Sciatic nerve (tissue), 2 donors: ENCODE measurements around the gene CR1L. TPM values are rescaled to one million over a fixed set of nuclear protein-coding genes. Genes with fewer than 3 reads are reported as not detected.
"Not testable (repeated sequence)": the region's sequence is repeated elsewhere in the genome, so short reads cannot be mapped to it uniquely, and the experiment has no call there.

Experiments used
- ATAC-seq: fragments of 200-7000 bp; cut with Tn5 transposase; one replicate; pipeline ENCODE4 v1.9.1; 2020; ENCODE audit warnings: mild to moderate bottlenecking, moderate library complexity
- DNase-seq: peaks from one replicate; pipeline ENCODE4 v3.0.0-alpha.2; 2020; ENCODE audit warnings: low spot score
- intact Hi-C: fragments of 100-400 bp; cut with DNase I; formaldehyde crosslinking; loops from one replicate; pipeline ENCODE4 v1.14.2; 2022
- total RNA-seq: library from RNA; stranded (reverse); fragmentation: NEBNext Ultra II Directional; extraction: Animal tissue kit (Norgen Biotek cat#: 25700); gene quantifications from one replicate; pipeline ENCODE4 v1.2.1, GENCODE V29; 2021
- donor health status: DM: no; HTN: no; CAD: no.
- donor health status: DM: no; HTN: no; CAD: no.

Gene CR1L
- total RNA-seq, 1 donor from 2014 or later: 0.45 TPM

DNA sequence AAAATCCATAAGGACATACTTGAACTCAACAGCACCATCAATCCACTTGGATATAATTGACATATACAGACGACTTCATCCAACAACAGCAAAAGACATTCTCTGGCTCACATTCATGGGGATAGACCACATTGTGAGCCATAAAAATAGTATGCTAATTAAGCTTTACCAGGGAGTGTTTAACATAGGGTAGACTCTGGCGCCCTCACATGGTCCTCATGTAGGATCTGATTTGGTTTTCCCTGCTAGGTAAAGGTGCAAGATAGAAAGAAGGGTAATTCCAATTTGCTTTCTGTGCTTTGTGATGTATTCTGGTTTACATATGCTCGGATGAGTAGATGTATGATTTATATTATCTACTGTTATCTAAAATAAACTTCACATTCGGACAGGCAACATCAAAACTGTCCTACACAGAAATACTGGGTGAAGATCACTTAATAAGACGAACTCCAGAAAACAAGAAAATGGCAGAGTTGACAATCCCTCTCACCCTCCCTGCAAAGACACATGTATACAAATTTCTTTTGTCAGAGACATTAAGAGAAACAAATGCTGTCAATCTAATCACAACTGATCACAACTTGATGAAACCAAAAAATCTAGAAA, 27.7 kb downstream of the CR1L start:
- intact Hi-C loops: no loop called here
- ATAC-seq (no peak), DNase-seq (no peak)

DNA sequence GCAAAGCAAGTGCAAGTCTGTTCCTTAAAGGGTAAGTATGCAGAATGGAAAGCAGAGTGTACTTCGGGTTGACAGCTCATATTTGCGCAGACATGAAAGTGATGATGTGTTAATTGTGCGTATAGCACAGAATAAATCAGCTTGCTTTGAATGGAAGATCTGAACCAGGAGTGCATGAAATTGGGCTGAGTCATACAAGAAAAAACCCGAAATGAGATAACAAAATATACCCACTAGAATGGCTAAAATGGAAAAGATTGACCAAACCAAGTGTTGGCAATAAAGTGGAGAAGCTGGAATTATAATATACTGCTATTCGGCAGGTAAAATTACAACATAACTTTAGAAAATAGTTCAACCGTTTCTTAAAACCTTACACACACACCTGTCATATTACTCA, 28.5 kb downstream of the CR1L start:
- intact Hi-C loops: no loop called here
- ATAC-seq (no peak), DNase-seq (no peak)

DNA sequence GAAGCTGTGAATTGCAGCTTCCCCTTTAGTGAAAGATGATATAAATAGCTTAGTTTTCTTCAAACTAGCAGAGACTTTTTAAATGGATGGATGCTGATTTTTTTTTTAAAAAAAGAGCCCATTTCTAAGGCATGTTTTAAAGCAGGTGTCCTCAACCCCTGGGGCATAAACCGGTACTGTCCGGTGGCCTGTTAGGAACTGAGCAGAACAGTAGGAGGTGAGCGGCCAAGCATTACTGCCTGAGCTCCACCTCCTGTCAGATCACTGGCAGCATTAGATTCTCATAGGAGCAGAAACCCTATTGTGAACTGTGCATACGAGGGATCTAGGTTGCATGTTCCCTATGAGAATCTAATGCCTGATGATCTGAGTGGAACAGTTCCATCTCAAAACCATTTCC, 31.2 kb downstream of the CR1L start:
- no peak for ATAC-seq
- intact Hi-C loops: no loop called here
- DNase-seq: no peak

DNA sequence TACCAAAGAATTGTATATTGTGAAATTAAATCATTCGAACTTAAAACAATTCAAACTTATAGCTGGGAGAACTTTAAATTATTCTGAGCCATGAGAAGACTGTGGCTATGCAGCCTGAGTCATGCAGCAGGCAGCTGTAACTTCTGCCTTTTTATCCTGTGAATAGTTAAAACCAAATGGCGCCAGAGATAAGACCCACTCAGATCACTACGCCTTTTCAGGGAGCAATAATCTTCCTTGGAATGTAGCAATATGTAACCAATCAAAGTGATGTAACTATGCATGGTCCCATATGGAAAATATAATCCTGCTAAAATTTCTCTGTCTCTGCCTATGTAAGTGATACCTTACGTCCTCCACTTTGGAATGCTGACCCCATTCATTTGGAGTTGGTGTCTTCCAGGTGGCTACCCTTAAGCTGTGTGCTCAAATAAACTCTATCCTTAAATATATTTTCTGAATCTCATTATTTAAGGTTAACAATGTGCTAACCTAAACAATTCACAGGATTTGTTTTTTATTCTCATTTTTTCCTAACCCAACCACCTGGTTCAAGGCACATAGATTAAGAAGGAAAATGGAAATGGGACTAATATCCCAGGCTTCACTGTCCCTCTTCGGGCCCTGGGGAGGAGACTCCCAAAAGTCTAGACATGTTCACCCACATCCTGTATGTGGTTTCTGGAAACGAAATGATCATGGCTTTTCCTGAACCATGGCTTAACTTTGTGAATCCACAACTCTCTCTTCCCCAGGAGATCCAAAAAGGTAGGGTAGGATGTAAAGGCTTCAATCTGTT, 35.9 kb downstream of the CR1L start:
- ATAC-seq, intact Hi-C loops, DNase-seq: not testable (repeated sequence)

DNA sequence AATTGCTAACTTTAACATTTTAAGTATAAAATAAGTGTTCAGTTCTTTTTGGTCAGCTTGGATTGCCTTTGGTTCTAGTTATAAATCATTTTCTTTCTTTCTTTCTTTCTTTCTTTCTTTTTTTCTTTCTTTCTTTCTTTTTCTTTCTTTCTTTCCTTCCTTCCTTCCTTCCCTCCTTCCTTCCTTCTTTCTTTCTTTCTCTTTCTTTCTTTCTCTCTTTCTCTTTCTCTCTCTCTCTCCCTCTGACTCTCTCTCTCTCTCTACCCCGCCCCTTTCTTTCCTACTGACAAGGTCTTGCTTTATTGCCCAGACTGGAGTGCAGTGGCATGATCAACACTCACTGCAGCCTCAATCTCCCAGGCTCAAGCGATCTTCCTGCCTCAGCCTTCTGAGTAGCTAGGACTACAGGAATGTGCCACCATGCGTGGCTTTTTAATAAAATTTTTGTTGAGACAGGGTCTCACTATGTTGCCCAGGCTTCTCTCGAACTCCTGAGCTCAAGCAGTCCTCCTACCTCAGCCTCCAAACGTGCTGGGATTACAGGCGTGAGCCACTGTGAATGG, 38.0 kb downstream of the CR1L start:
- intact Hi-C loops, DNase-seq: not testable (repeated sequence)

DNA sequence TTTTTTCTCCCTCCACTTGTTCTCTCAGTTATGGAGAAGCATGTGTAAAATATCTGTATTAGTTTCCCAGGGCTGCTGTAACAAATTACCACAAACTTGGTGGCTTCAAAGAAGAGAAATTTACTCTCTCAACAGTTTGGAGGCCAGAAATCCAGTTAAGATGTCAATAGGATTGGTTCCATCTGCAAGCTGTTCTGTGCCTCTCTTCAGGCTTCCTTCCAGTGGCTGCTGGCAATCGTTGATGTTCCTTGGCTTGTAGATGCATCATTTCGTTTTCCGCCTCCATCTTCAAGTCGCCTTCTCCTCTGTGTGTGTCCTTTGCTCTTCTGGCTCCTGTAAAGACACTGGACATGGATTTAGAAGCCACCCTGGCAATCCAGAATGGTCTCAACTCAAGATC, 45.6 kb downstream of the CR1L start:
- intact Hi-C loops, DNase-seq, ATAC-seq: not testable (repeated sequence)

More for the DNA sequence above, 38.0 kb downstream of the CR1L start:
- not testable (repeated sequence) for ATAC-seq

DNA sequence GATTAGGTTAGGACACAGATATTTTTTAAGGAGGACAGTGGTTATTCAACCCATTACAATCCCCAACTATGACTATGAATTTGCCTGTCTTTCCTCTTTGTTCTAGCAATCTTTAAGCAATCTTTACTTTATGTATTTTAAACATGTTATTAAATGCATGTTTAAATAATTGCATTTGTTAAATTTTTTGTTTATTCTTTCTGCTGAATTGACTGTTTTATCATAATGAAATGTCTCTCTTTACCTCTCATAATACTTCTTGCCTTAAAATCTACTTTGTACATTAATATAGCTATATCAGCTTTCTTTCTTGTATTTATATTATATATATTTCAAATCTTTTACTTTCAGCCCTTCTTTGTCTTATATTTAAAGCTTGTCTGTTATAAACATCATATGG, 46.1 kb downstream of the CR1L start:
- no peak for DNase-seq
- intact Hi-C loops: no loop called here

DNA sequence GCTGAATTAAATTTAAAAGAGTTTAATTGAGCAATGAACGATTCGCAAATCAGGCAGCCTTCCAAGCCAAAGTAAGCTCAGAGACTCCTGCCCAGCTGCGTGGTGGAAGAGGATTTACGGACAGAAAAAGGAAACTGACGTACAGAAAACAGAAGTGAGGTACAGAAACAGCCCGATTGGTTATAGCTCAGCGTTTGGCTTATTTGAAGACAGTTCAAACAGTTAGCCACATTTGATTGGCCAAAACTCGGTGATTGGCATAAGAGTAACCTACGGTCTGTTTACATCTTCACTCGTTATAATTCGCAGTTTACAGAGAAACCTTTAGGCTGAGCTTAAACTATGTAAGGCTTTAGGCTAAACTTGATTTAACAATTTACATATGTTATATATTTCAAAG, 46.9 kb downstream of the CR1L start:
- intact Hi-C loops: no loop called here
- ATAC-seq (no peak), DNase-seq (no peak)

More for the DNA sequence above, 46.1 kb downstream of the CR1L start:
- no peak for ATAC-seq

DNA sequence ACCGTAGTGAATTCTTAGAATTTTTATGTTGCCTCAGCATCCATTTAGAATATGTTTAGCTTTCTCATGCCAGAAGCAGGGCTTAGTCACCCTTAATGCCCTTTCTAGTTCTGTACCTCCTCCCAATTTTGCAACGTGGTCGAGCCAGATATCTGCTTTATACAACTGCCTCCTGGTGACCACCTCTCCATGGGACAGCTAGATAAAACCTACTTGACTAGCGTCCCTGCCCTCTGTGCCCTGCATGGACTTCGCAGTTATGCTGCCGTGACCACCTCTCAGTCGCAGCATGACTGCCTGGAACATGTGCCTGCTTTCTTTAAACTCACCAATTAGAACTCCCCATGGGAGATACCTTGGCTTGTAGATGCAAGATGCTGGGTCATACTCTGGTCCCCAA, 47.4 kb downstream of the CR1L start:
- intact Hi-C loops, ATAC-seq, DNase-seq: not testable (repeated sequence)

DNA sequence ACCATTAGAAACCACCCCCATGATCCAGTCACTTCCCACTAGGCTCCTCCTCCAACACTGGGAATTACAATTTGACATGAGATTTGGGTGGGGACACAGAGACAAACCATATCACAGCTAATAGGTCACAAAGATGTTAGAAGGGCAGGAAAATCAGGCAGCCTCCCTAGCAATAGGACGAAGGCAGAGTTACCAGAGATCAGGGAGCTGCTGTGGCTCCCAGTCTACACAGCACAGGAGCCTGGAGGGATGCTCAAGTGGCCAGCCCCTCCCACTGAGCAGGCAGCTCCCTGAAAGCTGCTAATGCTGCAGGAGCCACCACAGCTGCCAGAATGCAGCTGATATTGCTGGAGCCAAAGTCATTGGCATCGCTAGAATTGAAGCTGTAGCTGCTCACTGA, 51.0 kb downstream of the CR1L start:
- ATAC-seq (no peak), DNase-seq (no peak)
- intact Hi-C loops: no loop called here

DNA sequence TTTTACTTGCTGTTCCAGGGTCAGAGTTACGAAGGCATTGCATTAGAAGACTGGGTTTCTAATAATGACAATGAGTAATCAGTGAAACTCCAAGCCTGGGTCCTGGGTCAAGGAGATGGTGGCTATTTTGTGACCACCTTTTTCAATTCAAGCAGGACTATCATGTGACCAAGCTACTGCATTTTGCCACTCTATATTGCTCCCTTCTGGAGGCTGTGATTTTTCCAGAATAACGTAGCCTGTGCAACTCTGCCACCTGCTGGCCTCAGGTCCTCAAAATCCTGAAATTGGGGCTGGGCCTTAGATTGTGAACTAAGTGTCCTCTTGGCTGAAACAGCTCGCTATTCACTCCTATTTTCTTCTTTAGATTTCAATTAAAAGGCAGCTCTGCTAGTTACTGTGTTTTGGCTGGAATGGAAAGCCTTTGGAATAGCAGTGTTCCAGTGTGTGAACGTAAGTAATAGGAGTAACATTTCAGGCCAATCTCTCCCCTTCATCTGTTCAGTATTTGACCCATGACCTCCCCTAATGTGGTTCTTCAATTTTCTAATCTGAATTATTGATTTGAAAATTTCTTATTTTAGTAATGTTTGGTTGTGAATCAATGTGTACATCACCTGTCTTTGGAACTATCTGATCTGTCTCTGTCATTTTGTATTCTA, 54.0 kb downstream of the CR1L start:
- ATAC-seq (peak; percentile 61), DNase-seq (peak; percentile 61)
- intact Hi-C loops: no loop called here

DNA sequence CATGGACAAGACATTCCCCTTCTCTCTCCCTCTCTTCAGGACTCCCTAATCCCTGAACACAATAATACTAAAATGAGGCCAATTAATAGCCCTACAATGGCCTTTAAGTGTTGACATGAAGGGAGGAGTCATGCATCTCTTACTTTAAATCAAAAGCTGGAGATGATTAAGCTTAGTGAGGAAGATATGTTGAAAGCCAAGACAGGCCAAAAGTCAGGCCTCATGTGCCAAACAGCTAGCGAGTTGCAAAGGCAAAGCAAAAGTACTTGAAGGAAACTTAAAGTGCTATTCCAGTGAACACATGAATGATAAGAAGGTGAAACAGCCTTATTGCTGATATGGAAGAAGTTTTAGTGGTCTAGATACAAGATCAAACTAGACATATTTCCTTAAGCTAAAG, 57.4 kb downstream of the CR1L start:
- no peak for DNase-seq
- intact Hi-C loops: no loop called here
- no peak for ATAC-seq

DNA sequence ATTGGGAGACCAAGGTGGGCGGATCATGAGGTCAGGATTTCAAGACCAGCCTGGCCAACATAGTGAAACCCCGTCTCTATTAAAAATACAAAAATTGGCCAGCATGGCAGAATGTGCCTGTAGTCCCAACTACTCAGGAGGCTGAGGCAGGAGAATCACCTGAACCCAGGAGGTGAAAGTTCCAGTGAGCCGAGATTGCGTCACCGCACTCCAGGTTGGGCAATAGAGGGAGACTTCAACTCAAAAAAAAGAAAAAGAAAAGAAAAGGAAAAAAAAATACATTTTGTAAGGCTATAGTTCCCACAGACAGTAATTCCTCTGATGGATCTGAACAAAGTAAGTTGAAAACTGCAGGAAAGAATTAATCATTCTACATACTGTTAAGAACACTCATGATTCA, 58.8 kb downstream of the CR1L start:
- intact Hi-C loops: no loop called here
- DNase-seq (no peak), ATAC-seq (no peak)

DNA sequence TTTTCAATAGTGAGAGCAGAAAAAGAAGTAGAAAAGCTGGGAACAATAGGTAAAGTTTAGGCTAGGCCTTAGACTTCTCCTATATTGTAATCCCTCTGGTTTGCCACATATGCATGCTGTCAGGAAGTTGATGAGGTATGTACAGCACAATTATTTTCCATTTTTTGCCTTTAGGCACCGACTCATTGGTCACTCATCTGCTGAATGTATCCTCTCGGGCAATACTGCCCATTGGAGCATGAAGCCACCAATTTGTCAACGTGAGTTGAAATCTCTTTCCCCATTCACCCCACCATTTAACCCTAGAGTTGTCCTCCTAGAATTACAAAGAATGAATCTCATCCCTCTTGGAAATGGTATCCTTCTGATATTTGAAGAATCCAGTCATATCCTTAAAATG, 63.1 kb downstream of the CR1L start:
- ATAC-seq, intact Hi-C loops, DNase-seq: not testable (repeated sequence)

DNA sequence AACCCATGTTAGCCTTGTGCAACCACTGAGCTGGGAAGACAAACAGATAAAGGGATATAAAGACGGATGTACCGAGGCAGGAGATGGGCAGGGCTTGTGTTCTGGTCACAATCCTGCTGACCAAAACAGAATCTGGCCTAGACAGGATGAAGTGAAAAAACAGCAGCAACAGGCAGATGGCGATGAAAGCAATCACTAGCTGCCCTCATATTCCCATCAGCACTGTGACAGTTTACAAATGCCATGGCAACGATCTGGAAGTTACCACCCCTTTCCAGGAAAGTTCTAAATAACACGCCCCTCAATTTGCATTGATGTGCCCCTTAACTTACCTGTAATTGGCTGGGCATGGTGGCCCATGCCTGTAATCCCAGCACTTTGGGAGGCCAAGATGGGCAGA, 66.4 kb downstream of the CR1L start:
- ATAC-seq (no peak), DNase-seq (no peak)
- intact Hi-C loops: no loop called here

DNA sequence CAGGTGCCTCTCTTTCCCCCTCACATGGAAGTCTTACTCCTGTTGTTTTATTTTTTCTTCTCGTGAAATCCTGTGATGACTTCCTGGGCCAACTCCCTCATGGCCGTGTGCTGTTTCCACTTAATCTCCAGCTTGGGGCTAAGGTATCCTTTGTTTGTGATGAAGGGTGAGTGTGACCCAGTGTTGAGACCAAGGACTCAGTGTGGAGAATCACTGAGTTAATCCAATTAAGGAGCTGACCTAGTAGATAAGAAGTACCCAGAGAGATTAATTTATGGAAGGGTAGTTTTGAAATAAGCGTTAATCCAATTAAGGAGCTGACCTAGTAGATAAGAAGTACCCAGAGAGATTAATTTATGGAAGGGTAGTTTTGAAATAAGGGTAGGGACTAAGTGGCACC, 67.8 kb downstream of the CR1L start:
- DNase-seq, ATAC-seq, intact Hi-C loops: not testable (repeated sequence)

DNA sequence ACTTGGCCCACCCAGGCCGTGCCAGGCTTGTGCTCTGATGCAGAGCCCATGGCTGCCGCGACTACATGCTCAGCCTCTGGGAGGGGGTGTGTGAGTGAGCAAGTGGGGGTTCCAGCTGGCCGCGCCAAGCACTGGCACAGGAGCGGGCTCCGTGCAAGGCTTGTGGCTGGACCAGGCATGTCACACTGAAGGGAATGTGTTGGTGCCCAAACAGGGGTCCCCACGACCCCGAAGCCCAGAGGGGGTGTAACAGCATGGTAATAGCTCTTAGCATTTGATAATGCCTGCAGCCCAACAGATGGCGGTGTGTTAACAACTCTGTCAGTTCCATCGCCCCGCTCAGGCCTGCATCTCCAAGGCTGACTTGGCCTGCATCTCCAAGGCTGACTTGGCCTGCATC, 68.6 kb downstream of the CR1L start:
- no peak for DNase-seq
- no peak for ATAC-seq

DNA sequence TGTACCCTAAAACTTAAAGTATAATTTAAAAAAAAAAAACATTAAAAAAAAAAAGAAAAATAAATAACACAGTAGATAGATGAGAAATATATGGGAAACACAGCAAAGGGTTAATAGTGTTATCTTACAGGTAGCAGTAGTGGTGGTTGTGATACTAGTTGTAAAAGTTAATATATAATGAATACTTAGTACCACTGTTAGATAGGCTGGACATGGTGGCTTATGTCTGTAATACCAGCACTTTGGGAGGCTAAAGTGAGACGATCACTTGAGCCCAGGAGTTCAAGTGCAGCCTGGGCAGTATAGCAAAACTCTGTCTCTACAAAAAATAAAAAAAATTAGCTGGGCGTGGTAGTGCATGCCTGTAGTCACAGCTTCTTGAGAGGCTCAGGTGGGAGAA, 74.3 kb downstream of the CR1L start:
- ATAC-seq (no peak), DNase-seq (no peak)
- intact Hi-C loops: no loop called here

More for the DNA sequence above, 68.6 kb downstream of the CR1L start:
- intact Hi-C loops: no loop called here

DNA sequence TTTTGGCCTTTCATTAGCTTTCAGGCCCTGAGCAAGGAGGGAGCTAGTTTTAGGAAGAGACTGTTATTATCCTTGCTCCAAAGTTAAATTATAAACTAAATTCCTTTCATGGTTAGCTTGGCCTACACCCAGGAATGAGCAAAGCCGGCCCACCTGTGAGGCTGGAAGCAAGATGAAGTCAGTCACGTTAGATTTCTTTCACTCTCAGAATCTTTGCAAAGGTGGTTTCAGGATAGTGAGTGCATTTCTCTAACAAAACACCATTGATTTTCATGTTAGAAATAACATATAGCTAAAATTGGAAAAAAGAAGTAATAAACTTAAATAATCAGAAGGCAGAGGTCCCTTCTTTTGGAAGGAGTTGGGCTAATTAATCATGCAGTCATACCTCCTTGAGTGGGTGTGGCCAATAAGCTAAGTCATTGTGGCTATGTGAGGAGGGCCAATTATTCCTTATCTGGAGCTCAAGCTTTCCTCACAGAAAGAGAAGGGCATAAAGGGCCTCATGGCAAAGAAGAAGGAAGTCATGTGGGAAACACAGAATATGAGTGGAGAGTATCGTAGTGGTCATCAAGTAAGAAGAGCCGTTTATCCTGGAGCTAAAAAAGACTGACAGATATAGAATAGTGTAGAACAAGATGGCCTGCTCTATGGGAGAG, 83.4 kb downstream of the CR1L start:
- ATAC-seq, intact Hi-C loops: not testable (repeated sequence)

More for the DNA sequence above, 83.4 kb downstream of the CR1L start:
- not testable (repeated sequence) for DNase-seq
